Stimulated activated naive B cell treated with anti-CD40 and anti-IgM and Interleukin-4, amounts not matched to agents 10 μg/mL and 1 μg/mL and 100 μg/mL, for 72 hours (primary cell): ENCODE measurements around the gene ADNP2.
A peak's percentile ranks its signal among the peaks of the same experiment; 100 is the strongest.
"Not testable (repeated sequence)": the region's sequence is repeated elsewhere in the genome, so short reads cannot be mapped to it uniquely, and the experiment has no call there.

ENCODE experiments used
- ATAC-seq, 2 donors: fragments of 150-1000 bp; cut with Tn5 transposase; replicated peaks; 2 replicates each; pipeline ENCODE4 v1.10.0; 2021; ENCODE audit warnings: moderate library complexity in 1 of 2
- DNase-seq: peaks from one replicate; pipeline ENCODE4 v3.0.0; 2021
- H3K27ac Mint-ChIP-seq: one replicate; pipeline ENCODE4 v1.8.0; 2022; ENCODE audit warnings: mild to moderate bottlenecking, mixed read lengths
- H3K27me3 Mint-ChIP-seq, 2 donors: one replicate each; pipeline ENCODE4 v1.8.0; 2022; ENCODE audit warnings: mixed read lengths in 2 of 2
- H3K36me3 Mint-ChIP-seq, 2 donors: one replicate each; pipeline ENCODE4 v1.8.0; 2022; ENCODE audit warnings: mixed read lengths in 2 of 2, mild to moderate bottlenecking in 1 of 2
- H3K4me1 Mint-ChIP-seq, 2 donors: one replicate each; pipeline ENCODE4 v1.8.0; 2022; ENCODE audit warnings: mixed read lengths in 2 of 2, mild to moderate bottlenecking in 1 of 2
- H3K4me3 Mint-ChIP-seq, 2 donors: one replicate each; pipeline ENCODE4 v1.8.0; 2022; ENCODE audit warnings: mild to moderate bottlenecking in 2 of 2, mixed read lengths in 2 of 2, moderate library complexity in 1 of 2
- H3K9me3 Mint-ChIP-seq, 2 donors: one replicate each; pipeline ENCODE4 v1.8.0; 2022; ENCODE audit warnings: mixed read lengths in 2 of 2, mild to moderate bottlenecking in 1 of 2

ADNP2 gene

DNA sequence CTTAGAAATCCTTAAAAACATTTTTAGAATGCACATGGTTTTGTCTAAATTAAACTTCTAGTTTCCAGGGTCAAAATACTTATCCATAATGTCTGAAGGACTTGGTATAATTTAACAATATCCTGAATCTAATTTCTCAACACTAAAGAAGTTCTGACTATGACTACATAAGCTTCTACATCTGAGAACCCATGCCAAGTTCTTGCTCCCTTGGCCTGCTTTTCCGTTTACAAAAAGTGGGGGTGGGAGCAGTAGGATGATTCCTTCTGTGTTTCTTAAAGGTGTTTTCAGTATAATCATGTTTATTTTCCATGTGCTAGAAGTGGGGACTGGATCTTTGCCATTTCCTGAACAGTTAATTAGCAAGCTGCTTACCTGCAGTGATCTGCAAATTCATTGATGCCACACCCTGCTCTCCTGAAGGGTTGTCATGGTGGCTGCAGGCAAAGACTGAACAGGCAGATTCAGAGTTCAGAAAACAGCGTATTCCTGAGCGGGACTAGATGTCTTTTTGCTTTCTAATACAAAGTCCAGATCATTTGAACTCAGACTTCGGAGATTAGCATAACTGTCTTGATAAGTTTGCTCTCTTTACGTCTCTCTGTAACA is 36.2 kb downstream of the ADNP2 start:
- peaks cover 0 to 11% of the 10 kb centered on the region in 2 donors for H3K36me3 Mint-ChIP-seq
- no peak overlapping the region for H3K4me3 Mint-ChIP-seq
- no peaks in the 10 kb centered on the region for H3K9me3 Mint-ChIP-seq
- H3K27ac Mint-ChIP-seq, result no peak overlapping the region
- peaks cover 0 to 5% of the 10 kb centered on the region in 2 donors for H3K27me3 Mint-ChIP-seq
- DNase-seq, result no peak
- ATAC-seq, result no peak
- peaks cover 12 to 24% of the 10 kb centered on the region in 2 donors for H3K4me1 Mint-ChIP-seq

DNA sequence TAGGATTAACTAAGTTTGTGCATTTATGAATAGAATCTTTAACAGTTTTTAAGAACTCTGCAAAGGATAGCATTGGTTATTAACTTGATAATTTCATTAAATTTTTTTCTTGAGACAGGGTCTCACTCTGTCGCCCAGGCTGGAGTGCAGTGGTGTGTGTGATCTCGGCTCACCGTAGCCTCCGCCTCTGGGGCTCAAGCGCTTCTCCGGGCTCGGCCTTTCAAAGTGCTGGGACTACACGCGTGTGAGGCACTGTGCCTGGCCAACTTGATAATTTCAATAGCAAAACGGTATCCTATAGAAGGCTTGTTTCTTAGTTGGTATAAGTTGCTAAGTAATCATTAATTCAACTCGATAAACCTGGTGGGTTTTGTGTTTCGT is 38.0 kb downstream of the ADNP2 start:
- Mint-ChIP-seq H3K4me3 (peak overlapping the region; percentile 87 to 90), H3K27ac (no peak overlapping the region), H3K27me3 (peaks cover 0 to 14% of the 10 kb centered on the region in 2 donors), H3K36me3 (peaks cover 2 to 14% of the 10 kb centered on the region in 2 donors), H3K4me1 (peaks cover 14 to 24% of the 10 kb centered on the region in 2 donors), H3K9me3 (no peaks in the 10 kb centered on the region)
- ATAC-seq (peak; percentile 46 to 47), DNase-seq (no peak)

DNA sequence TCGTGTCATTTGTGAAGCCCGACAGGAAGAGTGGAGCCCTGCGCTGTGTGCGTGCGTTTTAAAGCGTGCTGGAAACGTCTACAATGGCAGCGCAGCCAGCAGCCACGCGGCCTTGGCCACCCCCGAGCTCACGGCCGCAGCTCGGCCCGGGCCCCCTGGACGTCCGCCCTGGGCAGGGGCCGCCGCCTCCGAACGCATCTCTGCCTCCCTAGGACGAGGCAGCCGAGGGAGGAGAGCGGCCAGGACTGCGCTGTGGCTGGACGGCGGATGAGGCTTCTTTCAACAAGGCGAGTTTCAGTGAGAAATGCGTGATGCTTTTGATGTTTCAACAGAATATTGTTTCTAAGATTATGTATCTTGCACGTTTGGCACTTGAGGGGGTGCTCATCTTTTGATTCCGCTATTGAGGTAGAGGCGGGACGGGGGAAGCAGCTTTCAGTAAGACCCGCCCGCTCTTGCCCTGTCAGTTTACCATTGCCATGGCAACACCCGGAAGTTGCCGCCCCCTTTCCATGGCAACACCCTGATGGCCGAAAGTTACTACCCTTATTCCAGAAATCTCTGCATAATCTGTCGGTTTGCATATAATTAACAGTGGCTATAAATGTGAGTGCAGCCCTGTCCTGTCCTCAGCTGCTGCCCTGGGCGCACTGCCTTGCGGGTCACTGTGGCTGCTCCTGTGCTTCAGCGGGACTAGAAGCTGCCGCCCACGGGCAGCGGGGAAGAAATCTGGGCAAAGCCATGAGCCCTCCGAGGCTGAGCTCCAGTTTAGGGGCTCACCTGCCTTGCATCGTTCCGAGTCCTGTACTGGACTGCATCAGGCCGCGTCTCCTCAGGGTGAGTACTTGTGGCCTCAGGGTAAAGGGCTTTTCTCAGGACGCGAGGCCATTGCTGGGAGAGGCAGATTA is 38.6 kb downstream of the ADNP2 start:
- H3K27me3 Mint-ChIP-seq, result peaks cover 0 to 14% of the 10 kb centered on the region in 2 donors
- peaks cover 14 to 24% of the 10 kb centered on the region in 2 donors for H3K4me1 Mint-ChIP-seq
- peaks cover 2 to 14% of the 10 kb centered on the region in 2 donors for H3K36me3 Mint-ChIP-seq
- ATAC-seq, result peak; percentile 93
- DNase-seq, result peak; percentile 76
- H3K9me3 Mint-ChIP-seq, result no peaks in the 10 kb centered on the region
- H3K4me3 Mint-ChIP-seq, result peak overlapping the region; percentile 87 to 90
- peak overlapping the region; percentile 89 for H3K27ac Mint-ChIP-seq

DNA sequence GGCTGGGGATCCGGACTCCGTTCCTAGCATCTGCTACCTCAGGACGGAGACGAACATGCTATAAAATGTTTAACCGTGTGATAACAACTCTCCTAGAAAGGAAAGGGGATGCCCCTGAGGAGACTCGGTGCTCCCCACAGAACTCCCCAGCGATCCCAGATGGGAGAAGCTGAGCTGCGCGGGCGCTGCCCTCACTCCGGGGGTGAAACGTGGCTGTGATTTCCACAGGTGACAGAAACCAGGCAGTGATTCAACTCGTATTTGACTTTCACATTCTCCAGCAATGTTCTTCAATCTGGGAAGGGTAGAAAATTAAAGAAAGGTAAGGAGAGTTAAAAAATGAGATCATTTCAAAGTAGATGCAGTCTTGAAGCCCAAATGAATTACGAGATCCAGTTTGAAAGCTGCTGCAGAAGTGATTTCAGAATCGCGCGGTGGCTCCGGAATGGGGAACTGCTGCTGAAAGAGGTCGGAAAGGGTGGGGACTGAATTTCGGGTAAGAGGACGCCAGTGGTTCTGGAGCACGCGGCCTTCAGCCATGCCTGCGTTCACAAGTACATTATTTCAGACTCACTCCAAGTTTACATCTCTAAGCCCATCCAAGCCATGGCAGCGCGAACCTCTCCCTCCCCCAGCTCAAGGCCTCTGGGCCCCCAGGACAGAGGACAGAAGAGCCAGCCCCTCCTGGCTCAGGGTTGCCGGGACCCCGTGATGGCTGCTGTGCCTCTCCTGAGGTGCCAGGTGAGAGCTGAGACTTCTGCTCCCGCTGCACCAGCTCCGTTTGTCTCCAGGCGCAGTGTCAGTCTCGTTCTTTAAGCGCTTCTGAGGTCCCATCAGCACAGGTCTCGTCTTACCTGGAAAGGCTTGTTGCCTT is 39.5 kb downstream of the ADNP2 start:
- ATAC-seq (peak in 1 of 2 donors; percentile 21), DNase-seq (no peak)
- Mint-ChIP-seq H3K9me3 (no peaks in the 10 kb centered on the region), H3K27ac (peak overlapping the region; percentile 25), H3K4me3 (peak overlapping the region; percentile 87 to 90), H3K4me1 (peaks cover 14 to 24% of the 10 kb centered on the region in 2 donors), H3K36me3 (peaks cover 2 to 14% of the 10 kb centered on the region in 2 donors), H3K27me3 (peaks cover 0 to 14% of the 10 kb centered on the region in 2 donors)

DNA sequence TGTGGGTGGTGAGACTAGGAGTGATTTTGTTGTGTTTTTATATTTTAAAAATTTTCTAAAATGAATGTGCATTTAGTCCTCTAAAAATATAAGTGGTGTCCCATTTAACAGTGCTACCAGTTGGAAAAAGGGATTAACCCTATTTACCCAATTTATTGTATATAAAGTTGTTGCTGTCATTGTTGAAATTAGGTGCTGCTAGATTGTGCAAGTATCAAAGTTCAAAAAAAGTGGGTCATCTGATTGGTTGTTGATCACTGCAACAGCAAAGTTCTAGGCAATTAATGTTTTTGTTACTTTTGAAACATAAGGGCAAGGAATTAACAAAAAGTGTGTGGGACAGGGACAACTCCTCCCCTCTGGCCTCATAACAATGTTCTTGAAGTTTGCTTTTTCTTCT is 40.6 kb downstream of the ADNP2 start:
- peaks cover 2 to 12% of the 10 kb centered on the region in 2 donors for H3K36me3 Mint-ChIP-seq
- no peak overlapping the region for H3K4me3 Mint-ChIP-seq
- no peak overlapping the region for H3K27ac Mint-ChIP-seq
- peaks cover 12 to 29% of the 10 kb centered on the region in 2 donors for H3K4me1 Mint-ChIP-seq
- peaks cover 0 to 14% of the 10 kb centered on the region in 2 donors for H3K27me3 Mint-ChIP-seq
- no peaks in the 10 kb centered on the region for H3K9me3 Mint-ChIP-seq
- DNase-seq (no peak), ATAC-seq (no peak)

DNA sequence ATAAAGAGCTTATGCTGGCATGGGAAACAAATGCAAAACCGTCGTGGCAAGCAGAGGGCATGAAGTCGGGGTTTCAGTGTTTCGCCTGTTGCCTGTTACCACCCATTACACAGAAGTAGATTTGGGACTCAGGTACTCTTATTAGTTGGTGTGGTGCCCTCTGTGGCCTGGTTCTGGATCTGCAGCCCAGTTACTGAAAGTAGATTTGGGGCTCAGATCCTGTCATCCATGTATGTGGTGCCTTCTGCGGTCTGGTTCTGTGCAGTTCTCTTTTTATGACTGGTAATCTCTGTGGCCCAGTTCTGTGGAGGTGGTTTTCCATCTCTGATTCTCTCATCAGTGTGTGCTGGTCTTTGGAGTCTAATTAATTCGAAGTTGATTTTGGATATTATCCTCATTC is 45.2 kb downstream of the ADNP2 start:
- ATAC-seq, result peak; percentile 89 to 91
- H3K27me3 Mint-ChIP-seq, result peaks cover 0 to 14% of the 10 kb centered on the region in 2 donors
- no peaks in the 10 kb centered on the region for H3K9me3 Mint-ChIP-seq
- no peak overlapping the region for H3K27ac Mint-ChIP-seq
- DNase-seq, result peak; percentile 19
- peaks cover 2 to 8% of the 10 kb centered on the region in 2 donors for H3K4me1 Mint-ChIP-seq
- H3K36me3 Mint-ChIP-seq, result peaks cover 2 to 8% of the 10 kb centered on the region in 2 donors
- H3K4me3 Mint-ChIP-seq, result no peak overlapping the region

DNA sequence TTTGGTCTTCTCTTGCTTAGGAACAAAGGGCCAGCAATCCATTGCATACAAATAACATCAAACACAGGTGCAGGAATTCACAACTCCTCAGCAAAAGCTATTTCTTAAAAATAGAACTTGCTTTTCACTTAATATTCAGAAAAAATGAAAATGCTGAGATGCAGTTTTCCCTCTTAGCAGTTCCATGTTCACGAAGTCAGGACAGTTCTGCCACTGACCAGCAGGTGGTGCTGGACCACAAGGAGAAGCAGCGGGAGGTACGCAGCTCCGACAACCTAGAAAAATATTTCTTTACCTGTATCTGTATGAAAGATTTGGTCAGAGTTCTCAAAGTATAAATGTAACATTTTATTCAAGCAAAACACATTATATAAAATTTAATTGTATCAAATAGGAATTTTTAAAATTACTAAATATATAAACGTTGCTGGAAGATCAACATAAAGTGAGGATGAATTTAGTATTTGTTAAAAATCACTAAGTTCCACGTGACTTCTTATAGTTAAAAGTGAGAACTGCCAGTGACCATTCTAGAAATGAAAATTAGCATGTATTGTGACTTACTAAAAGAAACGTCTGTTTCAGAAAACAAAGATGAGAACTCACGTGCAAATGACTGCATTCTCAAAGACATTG is 48.8 kb downstream of the ADNP2 start:
- Mint-ChIP-seq H3K27ac (no peak overlapping the region), H3K27me3 (peaks cover 0 to 13% of the 10 kb centered on the region in 2 donors), H3K4me1 (peaks cover 0 to 8% of the 10 kb centered on the region in 2 donors), H3K4me3 (no peak overlapping the region), H3K36me3 (peaks cover 3 to 5% of the 10 kb centered on the region in 2 donors), H3K9me3 (no peaks in the 10 kb centered on the region)
- peak; percentile 48 to 64 for ATAC-seq
- DNase-seq, result peak; percentile 46

DNA sequence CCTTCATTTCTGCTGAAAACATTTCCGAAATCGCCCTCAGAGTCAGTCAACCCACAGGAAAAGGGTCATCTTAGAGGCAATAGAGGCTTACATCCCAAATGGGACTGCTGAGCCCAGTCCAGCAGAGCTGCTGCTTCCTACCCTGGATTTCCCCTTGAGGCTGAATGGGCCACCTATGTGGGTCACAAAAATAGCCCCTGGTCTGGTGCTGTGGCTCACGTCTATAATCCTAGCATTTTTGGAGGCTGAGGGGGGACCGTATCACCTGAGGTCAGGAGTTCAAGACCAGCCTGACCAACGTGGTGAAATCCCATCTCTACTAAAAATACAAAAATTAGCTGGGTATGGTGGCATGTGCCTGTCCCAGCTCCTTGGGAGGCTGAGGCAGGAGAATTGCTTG is 49.3 kb downstream of the ADNP2 start:
- H3K4me1 Mint-ChIP-seq, result peaks cover 0 to 8% of the 10 kb centered on the region in 2 donors
- H3K4me3 Mint-ChIP-seq, result no peak overlapping the region
- ATAC-seq, result no peak
- H3K36me3 Mint-ChIP-seq, result peaks cover 5% of the 10 kb centered on the region in 2 donors
- H3K27me3 Mint-ChIP-seq, result peaks cover 0 to 18% of the 10 kb centered on the region in 2 donors
- H3K9me3 Mint-ChIP-seq, result peaks cover 0 to 1% of the 10 kb centered on the region in 2 donors
- H3K27ac Mint-ChIP-seq, result no peak overlapping the region
- no peak for DNase-seq

DNA sequence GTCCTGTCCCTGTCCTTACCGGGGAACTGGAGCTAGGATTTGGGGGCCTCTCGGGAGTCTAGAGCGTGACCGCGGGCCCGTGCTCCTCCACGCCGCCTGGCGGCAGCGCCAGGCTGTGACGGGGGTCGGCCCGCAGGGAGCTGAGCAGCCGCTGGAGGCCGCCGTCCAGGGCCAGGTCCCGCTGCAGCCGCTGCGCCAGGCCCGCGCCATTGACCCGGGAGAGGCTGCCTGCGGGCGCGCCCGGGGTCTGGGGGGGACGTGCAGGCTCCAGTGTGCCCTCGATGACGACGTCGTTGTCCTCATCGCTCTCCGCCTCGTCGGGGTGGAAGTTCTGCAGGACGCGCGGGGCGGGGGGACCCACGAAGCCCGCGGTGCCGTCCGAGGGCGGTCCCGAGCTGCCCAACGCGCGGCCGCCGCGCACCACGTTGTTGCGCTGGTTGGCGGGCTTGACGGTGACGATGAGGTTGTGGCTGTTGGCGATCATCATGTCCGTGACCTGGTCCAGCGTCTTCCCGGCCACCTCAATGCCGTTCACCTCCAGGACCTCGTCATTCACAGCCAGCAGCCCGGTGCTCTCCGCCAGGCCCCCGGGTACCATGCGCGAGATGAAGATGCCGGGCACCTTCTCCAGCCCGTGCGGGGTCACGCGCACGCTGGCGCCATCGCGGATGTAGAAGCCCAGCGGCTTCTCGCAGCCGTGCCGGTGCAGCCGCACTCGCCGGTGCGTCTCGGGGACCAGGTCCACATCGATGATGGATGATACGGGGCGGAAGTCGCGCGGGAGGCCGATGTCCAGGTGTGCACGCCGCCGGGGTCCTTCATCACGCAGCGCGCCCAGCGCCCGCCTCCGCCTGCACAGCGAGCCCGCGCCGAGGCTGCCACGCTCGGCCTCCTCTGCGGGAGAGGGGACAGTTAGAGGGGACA is 50.9 kb downstream of the ADNP2 start:
- Mint-ChIP-seq H3K4me3 (peak overlapping the region; percentile 22 to 36), H3K27me3 (peaks cover 0 to 21% of the 10 kb centered on the region in 2 donors), H3K36me3 (peaks cover 9 to 10% of the 10 kb centered on the region in 2 donors), H3K4me1 (no peaks in the 10 kb centered on the region), H3K9me3 (peaks cover 7 to 10% of the 10 kb centered on the region in 2 donors), H3K27ac (no peak overlapping the region)
- peak; percentile 67 to 95 for ATAC-seq
- DNase-seq, result peak; percentile 37

DNA sequence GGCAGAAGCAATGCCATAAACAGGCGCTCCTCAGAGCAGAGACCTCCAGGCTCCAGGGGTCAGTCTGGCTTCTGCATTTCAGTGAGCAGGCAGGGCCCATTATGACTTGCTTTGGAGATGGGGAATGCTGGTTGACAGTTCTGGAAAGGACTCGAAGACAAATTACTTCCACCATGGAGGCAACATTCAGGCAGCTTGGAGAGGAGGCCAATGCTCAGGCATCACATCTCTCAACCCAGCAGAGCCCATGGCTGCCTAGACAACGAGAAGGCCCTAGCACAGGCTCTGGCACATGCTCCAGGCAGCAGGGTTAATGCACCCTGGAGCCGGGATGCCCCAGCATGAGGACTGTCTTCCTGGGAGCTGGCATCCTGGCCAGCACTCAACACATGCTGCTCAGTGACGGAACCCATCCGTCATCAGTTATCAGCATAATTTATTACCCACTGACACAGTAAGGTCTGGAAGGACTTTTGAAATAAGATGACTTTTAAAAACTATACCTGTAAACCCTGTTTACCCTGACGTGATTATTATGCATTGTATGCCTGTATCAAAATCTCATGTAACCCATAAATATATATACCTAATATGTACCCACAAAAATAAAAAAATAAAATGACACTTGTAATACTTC is 52.8 kb downstream of the ADNP2 start:
- Mint-ChIP-seq H3K4me1 (no peaks in the 10 kb centered on the region), H3K36me3 (peaks cover 9 to 10% of the 10 kb centered on the region in 2 donors), H3K27me3 (peaks cover 4 to 27% of the 10 kb centered on the region in 2 donors), H3K9me3 (peaks cover 11 to 17% of the 10 kb centered on the region in 2 donors), H3K27ac (no peak overlapping the region), H3K4me3 (no peak overlapping the region)
- ATAC-seq, result no peak
- DNase-seq, result no peak

DNA sequence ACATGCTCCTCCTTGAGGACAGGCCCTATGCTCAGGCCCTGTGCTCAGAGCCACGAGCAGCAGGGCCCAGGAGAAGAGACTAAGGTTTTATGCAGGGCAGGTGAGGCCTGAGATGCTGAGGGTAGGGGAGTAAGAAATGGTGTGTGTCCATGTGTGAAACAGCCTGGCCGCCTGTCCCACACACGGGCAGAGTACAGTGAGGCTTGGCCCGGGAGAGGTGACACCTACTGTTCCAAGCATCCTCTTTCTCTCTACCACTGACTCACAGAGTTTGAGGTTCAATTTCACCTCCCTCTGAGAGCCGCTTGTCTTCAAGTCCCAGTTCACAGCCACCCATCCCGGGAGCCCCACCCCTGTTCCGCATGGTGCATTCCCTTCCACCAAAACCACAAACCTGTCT is 54.1 kb downstream of the ADNP2 start:
- Mint-ChIP-seq H3K9me3 (peaks cover 11 to 19% of the 10 kb centered on the region in 2 donors), H3K27ac (no peak overlapping the region), H3K4me3 (no peak overlapping the region), H3K4me1 (no peaks in the 10 kb centered on the region), H3K27me3 (peaks cover 4 to 34% of the 10 kb centered on the region in 2 donors), H3K36me3 (peaks cover 9 to 10% of the 10 kb centered on the region in 2 donors)
- ATAC-seq, result no peak
- DNase-seq, result no peak

DNA sequence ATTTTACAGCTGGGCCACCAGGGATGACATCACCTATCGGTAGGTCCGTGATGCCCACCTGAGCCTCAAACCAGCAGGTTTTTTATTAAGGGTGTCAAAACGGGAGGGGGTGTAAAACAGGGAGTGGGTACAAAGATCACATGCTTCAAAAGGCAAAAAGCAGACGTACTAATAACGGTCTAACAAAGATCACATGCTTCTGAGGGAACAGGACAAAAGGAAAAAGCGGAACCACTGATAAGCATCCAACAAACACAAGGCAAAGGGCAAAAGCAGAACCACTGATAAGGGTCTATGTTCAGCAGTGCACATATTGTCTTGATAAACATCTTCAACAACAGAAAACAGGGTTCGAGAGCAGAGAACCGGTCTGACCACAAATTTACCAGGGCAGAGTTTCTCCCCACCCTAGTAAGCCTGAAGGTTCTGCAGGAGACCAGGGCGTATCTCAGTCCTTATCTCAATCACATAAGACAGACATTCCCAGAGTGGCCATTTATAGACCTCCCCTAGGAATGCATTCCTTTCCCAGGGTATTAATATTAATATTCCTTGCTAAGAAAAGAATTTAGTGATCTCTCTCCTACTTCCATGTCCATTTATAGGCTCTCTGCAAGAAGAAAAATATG is 55.8 kb downstream of the ADNP2 start:
- not testable (repeated sequence) for ATAC-seq, H3K4me3 Mint-ChIP-seq, H3K4me1 Mint-ChIP-seq, H3K27ac Mint-ChIP-seq, DNase-seq
- peaks cover 11 to 19% of the 10 kb centered on the region in 2 donors for H3K9me3 Mint-ChIP-seq
- H3K36me3 Mint-ChIP-seq, result peaks cover 9 to 10% of the 10 kb centered on the region in 2 donors
- H3K27me3 Mint-ChIP-seq, result peaks cover 10 to 41% of the 10 kb centered on the region in 2 donors
